ENCODE measurements around the gene C7orf57.

Gene C7orf57

DNA sequence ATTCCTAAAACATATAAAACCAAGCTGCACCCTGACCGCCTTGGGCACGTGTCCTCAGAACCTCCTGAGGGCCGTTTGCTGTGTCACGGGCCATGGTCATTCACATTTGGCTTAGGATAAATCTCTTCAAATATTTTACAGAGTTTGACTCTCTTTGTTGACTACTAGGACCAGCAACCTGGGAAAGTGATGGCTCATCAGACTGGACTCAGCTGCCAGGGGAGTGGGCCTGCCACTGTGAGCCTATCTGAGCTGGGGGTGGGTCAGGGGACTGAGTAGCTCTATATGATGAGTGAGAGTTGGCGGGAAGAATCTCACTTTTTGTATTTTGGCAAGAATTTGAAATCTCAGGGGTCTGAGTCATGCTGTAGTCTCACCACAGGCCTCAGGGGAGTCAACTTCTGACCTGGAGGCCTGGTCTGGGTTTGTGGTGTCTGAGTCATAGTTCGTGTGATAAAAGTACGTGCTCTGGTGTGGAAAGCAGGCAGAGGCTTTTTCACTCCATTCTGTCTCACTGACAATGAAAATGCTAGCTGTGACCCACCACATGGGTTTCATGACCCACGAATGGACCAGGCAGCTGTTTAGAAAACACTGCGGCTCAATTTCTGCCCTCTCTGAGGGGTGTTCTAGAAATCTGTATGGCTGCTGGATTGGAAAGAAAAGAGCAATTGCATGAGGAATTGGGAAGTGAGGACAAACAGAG, 49.5 kb downstream of the C7orf57 start:
- peak in 1 of 2 donors; percentile 71 for DNase-seq (ENCODE audit: low read depth in 2 of 2, low spot score in 1 of 2)

DNA sequence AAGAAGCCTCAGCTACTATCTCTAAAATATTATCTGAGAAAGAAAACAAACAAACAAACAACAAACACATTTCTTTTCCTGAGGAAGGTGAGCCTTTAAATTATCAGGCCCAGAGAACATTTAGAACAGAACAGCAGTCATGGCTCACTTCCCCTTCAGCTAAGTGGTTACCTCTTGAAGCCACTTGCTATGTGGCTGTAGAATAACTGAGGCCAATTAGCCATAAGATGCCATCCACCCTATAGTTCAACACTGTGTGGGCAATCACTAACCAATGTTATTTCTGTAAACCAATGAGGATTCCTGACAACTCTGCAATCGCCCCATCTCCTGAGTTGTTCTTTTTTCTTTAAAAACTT, 50.1 kb downstream of the C7orf57 start:
- DNase-seq (ENCODE audit: low read depth in 2 of 2, low spot score in 1 of 2): no peak

DNA sequence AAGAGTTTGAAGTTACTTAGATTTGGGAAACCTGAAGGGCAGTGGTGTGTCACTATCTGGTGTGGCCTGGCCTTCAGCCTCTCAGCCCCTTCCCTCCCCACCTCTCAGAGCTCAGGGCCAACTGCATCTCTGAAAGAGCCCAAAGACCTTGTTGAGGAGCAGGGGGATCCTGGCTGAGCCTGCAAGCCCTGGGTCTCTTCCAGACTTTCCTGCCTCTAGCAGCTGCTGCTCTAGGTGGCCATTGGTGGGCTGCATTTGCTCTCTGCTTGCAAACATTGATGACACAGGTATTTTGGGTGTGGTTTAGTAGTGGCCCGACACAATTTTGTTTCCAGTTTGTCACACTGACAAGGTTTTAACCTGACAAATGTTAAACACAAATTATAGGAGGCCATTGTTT, 50.6 kb downstream of the C7orf57 start:
- DNase-seq (ENCODE audit: low read depth in 2 of 2, low spot score in 1 of 2): no peak

DNA sequence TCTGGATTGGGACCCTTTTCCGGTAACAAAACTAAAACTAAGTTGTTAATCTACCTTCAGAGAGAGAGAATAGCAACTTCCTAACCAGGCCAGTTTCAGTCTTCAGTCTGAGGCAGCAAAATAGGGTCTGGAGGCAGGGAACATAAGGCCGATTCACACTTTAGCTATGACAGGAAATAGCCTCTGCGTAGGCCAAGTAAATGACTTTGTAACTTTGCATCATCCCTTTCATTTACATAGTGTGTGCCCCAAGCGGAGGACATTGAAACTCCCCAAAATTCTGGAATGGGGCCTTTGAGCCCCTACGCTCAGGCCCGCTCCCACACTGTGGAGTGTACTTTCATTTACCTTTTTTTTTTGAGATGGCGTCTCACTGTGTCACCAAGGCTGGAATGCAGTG, 52.0 kb downstream of the C7orf57 start:
- DNase-seq (ENCODE audit: low read depth in 2 of 2, low spot score in 1 of 2): no peak

DNA sequence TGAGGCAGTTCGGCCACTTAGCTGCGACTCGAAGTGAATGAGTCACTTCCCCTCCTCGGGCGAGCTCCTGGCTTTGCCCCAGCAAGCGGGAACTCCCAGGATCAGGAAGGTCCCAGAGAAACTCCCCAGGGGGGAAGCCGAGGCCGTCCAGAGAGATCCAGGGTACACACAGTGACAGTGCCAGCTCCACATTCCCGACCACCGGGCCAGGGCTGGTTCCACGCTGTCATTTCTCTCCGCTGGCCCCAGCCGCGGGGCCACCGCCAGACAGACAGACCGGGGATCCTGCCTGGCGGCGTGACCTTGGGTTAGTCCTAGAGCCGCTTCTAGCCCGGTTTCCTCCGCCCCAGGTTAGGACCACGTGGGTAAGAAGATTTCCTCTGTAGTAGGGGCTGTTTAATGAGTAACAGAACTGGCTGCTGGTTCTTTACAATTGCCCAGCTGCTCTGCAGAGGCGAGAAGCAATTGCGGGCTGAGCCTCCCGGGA, 53.3 kb downstream of the C7orf57 start:
- no peak for DNase-seq (ENCODE audit: low read depth in 2 of 2, low spot score in 1 of 2)

DNA sequence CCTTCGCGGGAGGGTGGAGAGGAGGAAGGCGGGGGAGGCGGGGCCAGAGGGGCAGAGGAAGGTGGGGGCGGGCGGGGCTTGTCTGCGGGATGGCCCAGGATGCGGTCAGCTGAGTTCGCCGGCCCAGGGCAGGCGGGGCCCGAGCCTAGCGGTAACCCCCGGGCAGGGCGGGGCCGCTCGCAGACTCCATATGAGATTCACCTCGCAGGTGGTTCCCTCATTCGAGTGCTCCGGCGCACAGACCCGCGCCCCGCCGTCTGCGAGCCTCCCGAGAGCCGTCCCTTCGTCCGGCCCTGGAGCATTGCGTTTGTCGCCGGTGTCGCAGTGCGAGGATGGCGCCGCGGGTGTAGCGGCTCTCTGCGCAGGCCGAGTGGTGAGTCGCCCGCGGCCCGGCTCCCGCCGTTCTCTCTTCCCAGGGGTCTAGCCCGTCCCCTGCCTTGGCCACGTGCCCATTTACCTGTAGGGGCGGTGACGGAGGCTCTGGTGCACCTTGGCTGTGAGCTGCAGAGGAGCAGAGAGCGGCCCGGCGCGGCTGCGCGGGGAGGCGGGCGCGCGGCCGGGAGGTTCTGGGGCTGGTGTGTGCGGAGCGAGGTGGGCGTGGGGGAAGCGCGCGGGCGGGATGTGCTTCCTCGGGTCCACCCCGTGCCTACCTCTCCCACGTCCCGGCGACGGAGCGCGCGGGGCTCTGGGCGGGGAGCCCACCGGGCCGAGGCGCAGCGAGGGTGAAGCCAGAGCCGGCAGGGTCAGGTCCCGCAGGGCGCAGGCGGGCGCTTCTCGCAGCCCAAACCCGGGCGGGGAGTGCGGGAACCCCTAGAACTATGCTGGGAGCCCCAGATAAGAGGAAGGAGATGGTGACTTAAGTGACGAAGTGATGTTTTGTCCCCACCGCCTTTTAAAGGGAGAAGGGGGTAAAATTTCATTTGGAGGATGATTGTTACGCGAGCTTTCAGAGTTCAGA, 54.0 kb downstream of the C7orf57 start, which contains the start of gene UPP1:
Gene UPP1, plus strand, starts transcription at position 220 of the 958 bp plus-strand sequence. CDS start 5,519 bp downstream, outside the sequence.
- peak; percentile 66 to 86 for DNase-seq (ENCODE audit: low read depth in 2 of 2, low spot score in 1 of 2)

DNA sequence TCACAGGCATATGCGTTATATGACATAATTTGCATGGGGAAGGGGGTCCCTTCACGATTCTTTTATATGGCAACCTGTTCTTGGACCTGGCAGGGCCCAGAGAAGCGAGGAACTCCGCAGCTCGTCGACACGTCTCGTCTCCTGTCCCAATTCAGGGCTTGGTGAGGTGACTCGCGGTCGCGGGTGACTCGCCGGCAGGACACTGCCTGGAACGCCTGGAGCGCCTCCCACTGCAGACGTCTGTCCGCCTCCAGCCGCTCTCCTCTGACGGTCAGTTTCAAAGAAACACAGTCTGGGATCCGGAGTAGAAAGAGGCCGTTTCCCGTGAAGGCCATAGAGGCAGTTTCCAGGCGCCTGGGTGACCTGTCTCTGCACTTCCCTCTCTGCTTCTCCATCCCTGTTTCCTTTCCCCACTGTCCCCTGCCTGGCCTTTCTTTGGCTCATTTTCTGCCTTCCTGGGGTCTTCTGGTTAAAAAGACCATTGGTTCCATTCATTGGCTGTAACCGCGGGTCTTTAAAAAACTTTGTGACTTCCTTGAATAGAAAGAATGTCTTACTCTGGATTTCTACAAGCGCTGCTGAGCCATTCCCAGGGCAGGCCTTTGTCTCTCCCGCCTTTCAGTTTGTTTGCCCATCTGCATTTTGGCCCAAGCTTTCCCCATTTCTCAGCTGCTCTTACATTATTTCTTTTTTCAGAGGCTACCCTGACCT, 54.9 kb downstream of the C7orf57 start:
- no peak for DNase-seq (ENCODE audit: low read depth in 2 of 2, low spot score in 1 of 2)

DNA sequence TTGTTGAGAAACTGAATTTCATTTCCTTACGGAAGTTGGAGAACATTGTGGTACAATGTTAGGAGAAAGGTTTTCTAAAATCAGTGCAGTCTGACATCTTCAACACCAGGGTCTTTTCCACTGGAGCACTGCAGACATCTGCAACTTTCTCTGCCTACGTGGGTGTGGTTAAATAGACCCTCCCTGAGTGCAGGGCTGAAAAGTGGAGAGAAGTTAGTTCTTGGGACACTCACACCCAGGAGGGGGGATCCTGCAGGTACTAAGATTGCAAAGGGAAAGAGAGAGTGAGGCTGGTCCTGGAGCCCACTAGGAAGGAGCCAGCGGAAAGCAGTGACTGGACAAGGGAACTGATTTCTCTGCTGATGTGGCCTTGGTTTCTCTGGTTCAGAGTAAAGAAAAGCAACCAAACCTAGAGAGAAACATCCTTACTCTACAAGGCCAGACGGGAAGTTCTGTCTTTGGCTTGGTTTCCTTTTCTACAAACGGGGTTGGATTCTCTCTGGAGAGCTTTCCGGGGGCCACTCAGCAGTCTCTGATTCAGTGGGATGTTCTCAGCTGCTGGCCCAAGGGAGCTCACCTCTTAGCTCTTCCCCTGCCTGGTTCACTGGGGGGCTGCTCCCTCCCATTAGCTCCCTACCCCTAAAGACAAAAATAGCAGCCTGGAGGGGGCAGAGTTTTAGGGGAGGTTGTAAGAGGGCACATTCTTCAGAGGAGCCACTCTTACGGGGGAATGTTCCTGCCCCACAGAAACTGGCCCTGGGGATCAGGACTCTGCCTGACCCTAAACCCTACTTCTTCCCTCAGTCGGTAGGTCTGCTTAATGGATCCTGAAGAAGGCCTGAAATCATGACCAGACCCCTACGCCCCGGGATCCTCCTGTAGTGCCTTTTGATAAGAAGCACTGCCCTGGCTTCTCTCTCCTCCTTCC, 56.4 kb downstream of the C7orf57 start:
- no peak for DNase-seq (ENCODE audit: low read depth in 2 of 2, low spot score in 1 of 2)

DNA sequence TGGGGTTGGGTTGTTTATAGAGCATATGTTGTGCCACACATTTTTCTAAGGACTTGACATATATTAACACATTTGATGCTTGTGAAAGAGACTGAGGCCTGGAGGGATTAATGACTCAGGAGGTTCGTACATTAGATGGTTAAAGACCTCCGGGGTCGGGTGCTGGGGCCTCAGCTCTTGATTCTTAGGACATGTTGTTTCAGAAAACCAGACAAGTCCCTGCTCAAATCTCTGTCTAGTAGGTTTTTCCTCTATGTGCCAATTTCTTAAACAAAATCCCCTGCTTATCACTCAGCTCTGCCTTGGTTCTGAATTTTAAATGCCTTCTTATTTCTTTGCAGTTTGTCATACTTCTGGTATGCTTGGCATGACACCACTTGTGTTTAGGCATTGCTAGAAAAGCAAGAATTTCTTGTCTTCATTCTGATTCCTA, 59.5 kb downstream of the C7orf57 start:
- no peak for DNase-seq (ENCODE audit: low read depth in 2 of 2, low spot score in 1 of 2)

DNA sequence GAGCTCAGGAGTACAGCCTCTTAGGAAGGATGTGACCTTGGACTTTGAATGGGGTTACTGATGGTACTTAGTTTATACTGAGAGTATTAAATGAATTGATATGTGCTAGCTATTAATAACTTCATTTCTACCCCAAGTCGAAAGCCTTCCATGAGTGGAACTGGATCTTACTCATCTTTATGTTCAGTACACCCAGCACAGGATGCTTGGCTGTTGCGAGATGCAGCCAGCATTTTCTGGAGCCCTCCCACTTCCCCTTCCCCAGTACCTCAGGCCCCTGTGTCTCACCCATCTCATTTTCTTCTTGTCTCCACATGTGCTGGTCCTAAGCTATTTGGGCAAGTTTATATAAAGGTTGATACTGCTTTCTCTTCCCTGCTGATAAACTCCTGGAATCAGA, 60.9 kb downstream of the C7orf57 start:
- no peak for DNase-seq (ENCODE audit: low read depth in 2 of 2, low spot score in 1 of 2)

DNA sequence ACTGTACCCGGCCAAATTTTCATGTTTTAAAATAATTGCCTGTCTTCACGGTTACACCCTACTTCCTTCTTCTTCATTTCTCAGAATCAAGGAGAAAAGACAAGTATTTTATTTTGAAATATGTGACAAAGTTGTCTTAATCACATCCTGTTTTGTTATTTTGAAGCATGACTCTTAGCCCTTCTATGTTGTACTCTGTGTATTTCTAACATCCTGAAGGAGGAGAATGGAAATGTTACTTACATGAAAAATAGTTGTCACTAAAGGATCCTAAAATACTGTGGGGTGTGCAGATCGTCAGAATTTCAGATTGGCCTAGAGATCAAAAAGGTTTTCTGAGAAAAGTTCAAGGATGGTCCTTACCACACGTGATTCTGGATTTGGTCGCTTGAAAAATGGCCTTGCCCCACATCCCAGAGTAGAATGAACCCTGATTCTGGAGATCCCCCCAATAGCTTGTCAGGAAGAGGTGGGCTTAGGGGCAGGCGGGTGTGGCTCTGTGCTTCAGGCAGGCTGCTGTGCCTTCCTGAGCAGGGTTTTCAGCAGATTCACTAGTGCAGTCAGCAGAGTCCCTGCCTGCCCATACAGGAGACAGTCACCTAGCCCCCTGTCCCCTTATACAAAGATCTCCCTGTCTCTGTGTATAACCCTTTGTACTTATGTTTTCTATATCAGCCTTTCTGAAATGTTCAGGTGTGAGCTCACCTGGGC, 62.3 kb downstream of the C7orf57 start:
- no peak for DNase-seq (ENCODE audit: low read depth in 2 of 2, low spot score in 1 of 2)

DNA sequence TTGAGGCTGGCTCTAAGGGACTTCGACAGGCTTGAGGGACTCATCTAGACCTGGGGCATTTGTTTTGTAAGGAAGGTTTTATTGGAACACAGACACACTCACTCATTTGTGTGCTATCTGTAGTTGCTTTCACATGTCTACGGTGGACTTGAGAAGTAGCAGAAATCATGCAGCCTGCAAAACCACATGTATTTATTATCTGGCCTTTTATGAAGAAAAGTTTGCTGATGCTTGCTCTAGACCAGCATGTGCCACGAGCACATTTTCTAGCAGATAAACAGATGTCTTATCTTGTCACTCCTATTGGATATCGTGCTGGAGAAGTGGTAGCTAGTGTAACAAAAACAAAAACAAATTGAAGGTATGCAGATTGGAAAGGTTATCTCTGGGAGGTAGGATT, 63.5 kb downstream of the C7orf57 start:
- no peak for DNase-seq (ENCODE audit: low read depth in 2 of 2, low spot score in 1 of 2)

DNA sequence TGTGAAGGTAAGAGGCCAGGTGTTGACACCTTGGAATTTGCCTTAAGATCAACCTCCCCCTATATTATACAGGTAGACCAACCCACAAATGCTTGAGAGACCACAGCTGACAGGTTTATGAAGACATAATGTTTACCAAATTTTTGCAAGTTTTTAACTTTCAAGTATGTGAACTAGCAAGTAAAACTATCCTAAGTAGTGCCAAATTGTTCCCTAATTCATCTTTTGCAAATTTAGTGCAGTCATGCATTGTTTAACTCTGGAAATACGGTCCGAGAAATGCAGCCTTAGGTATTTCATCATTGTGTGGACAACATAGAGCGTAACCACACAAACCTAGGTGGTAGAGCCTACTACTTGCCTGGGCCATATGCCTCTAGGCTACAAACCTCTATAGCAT, 64.4 kb downstream of the C7orf57 start:
- DNase-seq (ENCODE audit: low read depth in 2 of 2, low spot score in 1 of 2): no peak

DNA sequence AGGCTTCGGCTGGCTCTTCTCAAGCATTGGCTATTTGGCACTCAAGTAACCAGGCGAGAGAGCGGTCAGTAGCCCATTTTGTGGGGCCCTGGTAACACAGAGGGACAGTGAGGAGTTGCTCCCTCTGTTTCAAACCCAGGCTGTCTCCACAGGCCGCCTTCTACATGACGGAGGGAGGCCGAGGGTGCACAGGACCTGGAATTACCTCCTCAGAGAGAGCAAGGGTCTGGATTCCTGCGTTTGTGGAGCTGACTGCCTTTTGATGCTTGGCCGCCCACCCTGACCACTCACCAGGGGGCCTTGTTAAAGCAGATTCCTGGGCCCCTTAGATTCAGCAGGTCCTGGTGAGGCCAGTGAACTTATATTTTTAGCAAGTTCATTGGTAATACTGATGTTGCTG, 66.0 kb downstream of the C7orf57 start:
- no peak for DNase-seq (ENCODE audit: low read depth in 2 of 2, low spot score in 1 of 2)

DNA sequence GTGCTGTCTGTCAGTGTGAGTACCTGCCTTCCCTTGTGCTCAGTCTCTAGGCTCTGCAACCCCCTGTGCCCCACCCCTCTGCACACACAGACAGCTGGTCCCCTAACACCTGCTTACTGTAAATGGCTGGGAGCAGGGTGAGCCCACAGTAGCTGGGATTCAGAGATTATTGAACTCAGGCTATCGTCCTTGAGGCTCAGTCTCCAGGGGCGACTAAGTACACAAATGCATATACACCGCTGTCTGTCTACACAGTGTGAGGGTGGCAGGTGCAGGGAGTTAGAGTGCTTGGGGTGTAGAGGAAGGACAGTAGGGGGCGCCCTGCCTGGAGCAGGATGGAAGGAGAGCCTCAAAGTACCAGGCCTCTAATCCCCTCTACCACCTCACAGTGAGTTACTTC, 66.6 kb downstream of the C7orf57 start:
- no peak for DNase-seq (ENCODE audit: low read depth in 2 of 2, low spot score in 1 of 2)

DNA sequence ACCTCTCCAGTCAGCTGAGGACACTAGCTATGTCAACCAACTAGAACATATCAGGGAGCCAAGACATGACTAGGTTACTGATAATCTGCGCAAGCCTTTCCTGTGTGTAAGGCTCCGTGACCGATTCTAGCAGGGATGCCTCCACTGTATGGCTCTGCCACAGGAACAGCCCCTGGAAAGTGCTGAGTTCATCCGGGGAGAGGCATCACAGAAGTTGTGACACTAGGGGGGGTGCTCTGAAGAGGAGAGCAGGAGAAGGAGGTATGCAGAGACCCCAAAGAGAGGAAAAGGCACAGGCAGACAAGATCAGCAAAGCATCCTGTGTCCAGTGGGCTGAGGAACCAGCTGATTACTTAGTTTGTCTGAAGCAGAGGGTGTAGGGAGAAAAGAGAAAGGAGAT, 67.2 kb downstream of the C7orf57 start:
- no peak for DNase-seq (ENCODE audit: low read depth in 2 of 2, low spot score in 1 of 2)

DNA sequence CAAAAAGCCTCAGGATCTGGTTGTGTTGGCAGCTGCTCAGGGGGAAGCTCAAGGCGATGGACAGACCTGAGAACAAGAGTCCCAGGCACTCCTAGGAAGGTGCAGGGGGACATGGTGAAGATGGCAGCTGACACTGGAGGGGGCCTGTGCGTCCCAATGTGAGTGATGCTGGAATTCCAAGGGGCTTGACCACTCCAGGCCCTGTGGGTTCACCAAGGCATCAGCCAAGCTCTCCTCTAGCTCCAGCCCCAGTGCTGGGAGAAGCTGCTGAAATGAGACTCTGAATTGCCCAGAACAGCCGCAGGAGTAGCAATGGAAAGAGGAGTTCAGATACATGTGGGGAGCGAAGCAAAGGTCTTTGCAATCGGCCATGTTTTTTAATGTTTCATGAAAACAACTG, 69.7 kb downstream of the C7orf57 start:
- no peak for DNase-seq (ENCODE audit: low read depth in 2 of 2, low spot score in 1 of 2)

DNA sequence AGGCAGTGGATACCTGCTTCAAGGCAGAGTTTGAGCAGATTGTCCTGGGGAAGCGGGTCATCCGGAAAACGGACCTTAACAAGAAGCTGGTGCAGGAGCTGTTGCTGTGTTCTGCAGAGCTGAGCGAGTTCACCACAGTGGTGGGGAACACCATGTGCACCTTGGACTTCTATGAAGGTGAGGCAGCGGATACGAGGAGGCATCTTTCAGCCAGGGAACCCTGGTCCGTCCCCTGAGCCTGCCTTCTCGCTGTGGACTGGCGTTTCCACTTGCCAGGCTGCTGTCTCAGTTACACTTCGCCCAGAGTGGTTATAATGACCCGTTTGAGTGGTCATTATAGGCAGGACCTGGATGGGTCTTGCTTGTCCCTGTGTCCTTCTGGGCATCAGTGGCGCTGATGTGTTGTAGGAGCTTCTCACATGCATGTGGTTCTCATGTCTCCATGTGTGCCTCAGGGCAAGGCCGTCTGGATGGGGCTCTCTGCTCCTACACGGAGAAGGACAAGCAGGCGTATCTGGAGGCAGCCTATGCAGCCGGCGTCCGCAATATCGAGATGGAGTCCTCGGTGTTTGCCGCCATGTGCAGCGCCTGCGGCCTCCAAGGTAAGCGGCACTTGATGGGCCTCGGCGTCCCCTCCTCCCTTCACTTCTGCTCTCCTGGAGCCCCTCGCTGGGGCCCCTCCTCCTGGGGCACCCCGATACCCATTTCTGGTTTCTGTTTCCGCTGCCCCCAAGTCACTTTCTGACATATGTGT, 71.7 kb downstream of the C7orf57 start:
- DNase-seq (ENCODE audit: low read depth in 2 of 2, low spot score in 1 of 2): no peak

DNA sequence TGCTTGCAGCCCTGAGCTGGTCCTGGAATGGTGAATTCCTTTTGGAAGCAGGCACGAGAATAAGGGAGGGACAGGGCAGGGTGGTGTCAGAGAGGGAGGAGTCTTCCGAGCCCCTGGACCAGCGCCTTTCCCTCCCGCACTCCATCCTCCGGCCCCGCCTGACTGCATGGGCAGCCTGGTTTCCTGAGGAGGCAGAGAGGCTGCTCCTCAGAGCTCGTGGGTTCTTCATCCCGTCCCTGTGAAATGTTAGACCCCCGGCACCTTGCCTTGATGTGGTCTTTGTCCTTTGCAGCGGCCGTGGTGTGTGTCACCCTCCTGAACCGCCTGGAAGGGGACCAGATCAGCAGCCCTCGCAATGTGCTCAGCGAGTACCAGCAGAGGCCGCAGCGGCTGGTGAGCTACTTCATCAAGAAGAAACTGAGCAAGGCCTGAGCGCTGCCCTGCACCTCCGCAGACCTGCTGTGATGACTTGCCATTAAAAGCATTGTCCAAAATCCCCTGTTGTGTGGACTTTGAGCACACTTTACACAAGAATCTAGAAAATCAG, 72.7 kb downstream of the C7orf57 start:
- no peak for DNase-seq (ENCODE audit: low read depth in 2 of 2, low spot score in 1 of 2)
